OCI-LY7 (cell line): ENCODE results near the gene JAG2. TPM values are rescaled to one million over a fixed set of nuclear protein-coding genes. Genes with fewer than 3 reads are reported as not detected.

ENCODE experiments used
- BruUV-seq: library from RNA; stranded (reverse); fragments of 400-500 nt; replicated peaks from 2 replicates; lab custom pipeline; 2021; lab: Mats Ljungman, UMichigan
- CTCF ChIA-PET: fragments of 300-600 bp; sonication (Branson Sonifier 250); formaldehyde crosslinking; loops from one replicate; lab custom pipeline; 2022; ENCODE audit warnings: antibody characterized with exemption; ENCODE audit not compliant: unreplicated experiment; lab: Charles Lee
- POLR2A ChIA-PET: fragments of 300-600 bp; sonication (Branson Sonifier 250); formaldehyde crosslinking; loops from one replicate; lab custom pipeline; 2022; ENCODE audit warnings: antibody characterized with exemption; lab: Charles Lee
- DNase-seq: peaks from one replicate; pipeline ENCODE4 v3.0.0-alpha.2; 2015; ENCODE audit warnings: low spot score
- H2AFZ ChIP-seq: fragments of 200-600 bp; sonication (generic), shearing (Covaris generic); 2 replicates; pipeline ENCODE4 v1.6.1; 2014; ENCODE audit warnings: mild to moderate bottlenecking, antibody characterized with exemption, low read length, moderate library complexity
- H3K27ac ChIP-seq: fragments of 200-600 bp; sonication (generic); 2 replicates; pipeline ENCODE4 v1.5.1; 2014; ENCODE audit warnings: mixed run types, low read depth, mild to moderate bottlenecking, moderate library complexity, low read length, inconsistent platforms; ENCODE audit not compliant: poor library complexity, severe bottlenecking
- H3K36me3 ChIP-seq: fragments of 200-600 bp; sonication (generic); 2 replicates; pipeline ENCODE4 v1.6.1; 2014; ENCODE audit warnings: mild to moderate bottlenecking, antibody characterized with exemption, low read length, moderate library complexity, mixed read lengths; ENCODE audit not compliant: insufficient read depth
- H3K4me1 ChIP-seq: fragments of 200-600 bp; sonication (generic); 2 replicates; pipeline ENCODE4 v1.5.1; 2014; ENCODE audit warnings: mild to moderate bottlenecking, low read length; ENCODE audit not compliant: insufficient read depth, poor library complexity, severe bottlenecking
- H3K4me2 ChIP-seq: fragments of 200-600 bp; sonication (generic); 2 replicates; pipeline ENCODE4 v1.6.1; 2014; ENCODE audit warnings: mild to moderate bottlenecking, low read length
- H3K4me3 ChIP-seq: fragments of 200-600 bp; sonication (generic); 2 replicates; pipeline ENCODE4 v1.5.1; 2014; ENCODE audit warnings: mild to moderate bottlenecking, low read depth, low read length; ENCODE audit not compliant: poor library complexity, severe bottlenecking
- H3K79me2 ChIP-seq: fragments of 200-600 bp; sonication (generic); 2 replicates; pipeline ENCODE4 v1.6.1; 2016; ENCODE audit warnings: low read depth, mild to moderate bottlenecking, low read length, moderate library complexity, mixed read lengths; ENCODE audit not compliant: insufficient read depth
- H3K9me2 ChIP-seq: fragments of 200-600 bp; sonication (generic); 2 replicates; pipeline ENCODE4 v1.6.1; 2016; ENCODE audit warnings: mild to moderate bottlenecking, low read length, mixed read lengths; ENCODE audit not compliant: insufficient read depth
- H3K9me3 ChIP-seq: fragments of 200-600 bp; sonication (generic); 2 replicates; pipeline ENCODE4 v1.6.1; 2014; ENCODE audit warnings: mild to moderate bottlenecking, mixed run types, low read length, mixed read lengths
- H4K20me1 ChIP-seq: fragments of 200-600 bp; sonication (generic); 2 replicates; pipeline ENCODE4 v1.6.1; 2014; ENCODE audit warnings: mild to moderate bottlenecking, antibody characterized with exemption, low read length, moderate library complexity, mixed read lengths; ENCODE audit not compliant: insufficient read depth
- CTCF ChIP-seq: fragments of 200-600 bp; sonication (generic); conservative IDR thresholded peaks from 2 replicates; pipeline ENCODE4 v1.5.1; 2014; ENCODE audit warnings: mild to moderate bottlenecking, antibody characterized with exemption, low read length, moderate library complexity, mixed read lengths
- EZH2phosphoT487 ChIP-seq: fragments of 200-600 bp; sonication (generic); IDR thresholded peaks from 2 replicates; pipeline ENCODE4 v1.6.1; 2018; ENCODE audit warnings: low read depth, borderline replicate concordance, mild to moderate bottlenecking, mixed run types, antibody characterized with exemption, low read length, moderate library complexity, mixed read lengths
- intact Hi-C: fragments of 100-400 bp; cut with micrococcal nuclease; formaldehyde crosslinking; loops from one replicate; pipeline ENCODE4 v1.10.0; 2022; ENCODE audit not compliant: unreplicated experiment
- microRNA-seq: library from miRNA; unstranded; fragments of <30 nt; microRNA quantifications from one replicate; pipeline ENCODE4 v1.2.0, GENCODE V29; 2022; ENCODE audit warnings: borderline replicate concordance
- small RNA-seq: library from RNA; depleted of rRNA; stranded (forward); fragments of <200 nt; gene quantifications from one replicate; pipeline ENCODE3, GENCODE V24; 2014
- total RNA-seq, 2 experiments: library from RNA; depleted of rRNA in 1 of 2; stranded (reverse); fragments of >200 nt in 1 of 2; shearing (Covaris generic) in 1 of 2; gene quantifications; 2 replicates each; pipeline ENCODE4 v1.2.3, GENCODE V29; 2014 to 2022

JAG2 gene
- total RNA-seq, 2 experiments from 2014 or later: 5.0 to 6.0 TPM

DNA sequence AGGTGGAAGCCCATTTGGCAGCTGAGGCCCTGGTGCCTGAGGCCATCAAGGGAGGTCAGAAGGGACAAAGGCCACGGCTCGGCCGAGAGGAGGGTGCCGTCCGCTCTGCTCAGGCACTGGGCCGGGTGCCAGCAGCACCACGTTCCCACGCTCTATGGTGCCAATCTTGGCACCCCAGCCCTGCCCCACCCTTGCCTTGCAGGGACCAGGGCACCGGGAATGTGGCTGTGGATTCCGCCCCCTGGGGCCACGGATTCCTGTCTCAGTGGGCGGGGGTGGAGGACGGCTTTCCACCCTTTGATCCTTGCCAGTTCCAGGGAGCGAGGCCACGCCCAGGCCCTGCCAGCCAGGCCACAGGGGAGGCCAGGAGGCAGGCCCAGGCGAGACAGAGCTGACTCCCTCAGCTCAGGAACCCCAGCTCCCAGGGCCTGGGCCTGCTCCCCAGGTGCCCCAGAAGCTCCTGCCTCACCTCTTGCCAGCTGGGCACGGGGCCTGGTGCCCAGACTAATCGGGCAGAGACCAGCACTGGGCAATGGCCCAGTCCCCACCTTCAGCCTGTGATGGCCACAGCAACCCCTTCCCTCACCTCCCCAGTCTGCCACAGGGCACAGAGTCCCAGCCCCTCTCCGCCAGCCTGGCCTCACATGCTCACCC, 76.9 kb downstream of the JAG2 start:
- Histone ChIP-seq H3K9me3 (no peaks in the 10 kb centered on the region), H3K27ac (no peak overlapping the region), H2AFZ (no peak overlapping the region), H3K4me2 (no peak overlapping the region), H3K9me2 (no peaks in the 10 kb centered on the region), H3K79me2 (no peaks in the 10 kb centered on the region), H3K36me3 (no peaks in the 10 kb centered on the region), H3K4me3 (no peak overlapping the region), H3K4me1 (no peaks in the 10 kb centered on the region), H4K20me1 (no peaks in the 10 kb centered on the region)
- TF ChIP-seq EZH2phosphoT487: no peak
- TF ChIP-seq CTCF: no peak
- no peak for DNase-seq
- ChIA-PET CTCF (no interaction called here), POLR2A (no interaction called here)
- BruUV-seq: no TSS peak
- intact Hi-C loops: loop anchor here (5.0 kb wide), 1 partner anchor 91 kb away; the partner anchor contains the start of gene NUDT14

- H3K36me3 ChIP-seq: no peaks in the 10 kb centered on the region
- DNase-seq: no peak
- H3K9me3 ChIP-seq: no peaks in the 10 kb centered on the region
- no peak for TF ChIP-seq EZH2phosphoT487
- TF ChIP-seq CTCF: no peak
- intact Hi-C loops: loop anchor here (5.0 kb wide), 1 partner anchor 91 kb away; the partner anchor contains the start of gene NUDT14
- ChIA-PET POLR2A (no interaction called here), CTCF (no interaction called here)
- H2AFZ ChIP-seq: no peak overlapping the region
- no peaks in the 10 kb centered on the region for H3K4me1 ChIP-seq
- no peaks in the 10 kb centered on the region for H4K20me1 ChIP-seq
- H3K79me2 ChIP-seq: no peaks in the 10 kb centered on the region
- no peak overlapping the region for H3K27ac ChIP-seq
- H3K9me2 ChIP-seq: no peaks in the 10 kb centered on the region
- H3K4me2 ChIP-seq: no peak overlapping the region
- H3K4me3 ChIP-seq: no peak overlapping the region
- no TSS peak for BruUV-seq
Measured at GRCh38 chr14:105091054-105091516, 77.5 kb downstream of the JAG2 start.

Small RNAs within 50 kb of the gene (microRNA-seq; reads per million reads assigned to microRNA genes)
- not detected for gene MIR6765

Small RNAs within 50 kb of the gene (small RNA-seq; reads per million reads assigned to genes)
- gene AL512356.2: not detected
- not detected for gene MIR6765

Other genes with a start within 250 kb of the JAG2 start
- gene PLD4, start 243.9 kb downstream of the JAG2 start, total RNA-seq (2014; rRNA removed; shearing (Covaris generic)): 0.66 TPM in 1 of 2 replicates, not detected in the other
- gene PLD4, start 243.9 kb downstream of the JAG2 start, total RNA-seq (2022): 3.7 and 5.1 TPM in 2 replicates
- 0.21 TPM in 1 of 2 replicates, not detected in the other for gene AHNAK2, start 190.4 kb downstream of the JAG2 start, total RNA-seq (2014; rRNA removed; shearing (Covaris generic))
- 0.09 and 0.61 TPM in 2 replicates for gene AHNAK2, start 190.4 kb downstream of the JAG2 start, total RNA-seq (2022)
- 0.08 and 0.82 TPM in 2 replicates for gene CLBA1, start 183.0 kb downstream of the JAG2 start, total RNA-seq (2014; rRNA removed; shearing (Covaris generic))
- 1.2 TPM in 1 of 2 replicates, not detected in the other for gene CLBA1, start 183.0 kb downstream of the JAG2 start, total RNA-seq (2022)
- 109 and 110 TPM in 2 replicates for gene CDCA4, start 147.7 kb downstream of the JAG2 start, total RNA-seq (2014; rRNA removed; shearing (Covaris generic))
- 74.0 and 79.5 TPM in 2 replicates for gene CDCA4, start 147.7 kb downstream of the JAG2 start, total RNA-seq (2022)
- 0.10 and 1.0 TPM in 2 replicates for gene GPR132, start 103.3 kb downstream of the JAG2 start, total RNA-seq (2014; rRNA removed; shearing (Covaris generic))
- 1.9 and 3.0 TPM in 2 replicates for gene GPR132, start 103.3 kb downstream of the JAG2 start, total RNA-seq (2022)
- 19.5 and 32.1 TPM in 2 replicates for gene NUDT14, start 12.5 kb upstream of the JAG2 start, total RNA-seq (2014; rRNA removed; shearing (Covaris generic))
- 37.0 and 37.5 TPM in 2 replicates for gene NUDT14, start 12.5 kb upstream of the JAG2 start, total RNA-seq (2022)
- gene BTBD6, start 79.8 kb upstream of the JAG2 start, total RNA-seq (2014; rRNA removed; shearing (Covaris generic)): 27.9 and 30.0 TPM in 2 replicates
- 5.7 and 6.9 TPM in 2 replicates for gene BTBD6, start 79.8 kb upstream of the JAG2 start, total RNA-seq (2022)
- 23.7 and 25.5 TPM in 2 replicates for gene BRF1, start 132.2 kb upstream of the JAG2 start, total RNA-seq (2014; rRNA removed; shearing (Covaris generic))
- gene BRF1, start 132.2 kb upstream of the JAG2 start, total RNA-seq (2022): 26.4 and 27.0 TPM in 2 replicates
- 35.3 and 46.9 TPM in 2 replicates for gene PACS2, start 146.0 kb upstream of the JAG2 start, total RNA-seq (2014; rRNA removed; shearing (Covaris generic))
- gene PACS2, start 146.0 kb upstream of the JAG2 start, total RNA-seq (2022): 45.4 and 47.3 TPM in 2 replicates
- 1.3 and 2.3 TPM in 2 replicates for gene TEX22, start 229.8 kb upstream of the JAG2 start, total RNA-seq (2014; rRNA removed; shearing (Covaris generic))
- gene TEX22, start 229.8 kb upstream of the JAG2 start, total RNA-seq (2022): 9.2 and 12.2 TPM in 2 replicates